Vein endothelial cell (primary cell): ENCODE data around the gene KATNAL2. TPM values are rescaled to one million over a fixed set of nuclear protein-coding genes. Genes with fewer than 3 reads are reported as not detected.

Source experiments
- small RNA-seq: library from RNA; depleted of rRNA; stranded (forward); fragments of <200 nt; gene quantifications from one replicate; pipeline ENCODE3, GENCODE V24; 2012
- total RNA-seq: library from RNA; depleted of rRNA; stranded (reverse); fragments of >200 nt; gene quantifications from 2 replicates; pipeline ENCODE4 v1.2.3, GENCODE V29; 2012

The KATNAL2 gene
- total RNA-seq = 0.86 and 0.98 TPM in 2 replicates

GRCh38 chr18:46917108-46917802, at the start of gene KATNAL2, which contains the start of gene PIAS2:
TSS of gene KATNAL2 (plus strand) at chr18:46917602. CDS start at chr18:46946873, 29,271 bp downstream.
TSS of gene PIAS2 (minus strand) at chr18:46917507. CDS start at chr18:46917345, 162 bp downstream.

DNA sequence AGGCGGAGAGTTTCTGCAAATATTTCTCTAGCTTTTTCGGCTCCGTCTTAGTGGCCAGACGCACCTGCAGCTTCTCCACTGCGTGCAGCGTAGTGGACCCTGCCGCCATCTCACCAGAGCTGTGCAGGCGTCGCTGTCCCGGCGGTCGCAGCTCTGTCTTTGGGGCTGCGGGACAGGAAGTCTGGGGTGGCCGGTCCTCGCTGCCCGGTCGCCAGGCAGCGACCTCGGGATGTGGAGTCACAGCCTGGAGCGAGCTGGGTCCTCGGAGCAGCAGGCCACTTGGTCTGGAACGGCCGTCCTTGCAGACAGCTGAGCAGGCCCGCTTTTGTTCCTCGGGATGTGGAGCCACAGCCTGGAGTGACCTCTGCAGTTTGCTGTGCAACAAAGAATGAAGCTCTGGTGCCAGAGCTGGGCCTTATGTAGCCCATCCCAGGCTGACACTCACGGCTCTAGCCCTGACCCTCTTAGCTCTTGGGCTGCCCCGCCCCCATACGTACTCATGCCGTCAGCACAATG, 117.8 kb downstream of the KATNAL2 start, which contains the start of gene ELOA2:
Gene ELOA2, minus strand, starts transcription at position 466 of the 516 bp plus-strand sequence. Its CDS starts 357 bp downstream, at position 109.

DNA sequence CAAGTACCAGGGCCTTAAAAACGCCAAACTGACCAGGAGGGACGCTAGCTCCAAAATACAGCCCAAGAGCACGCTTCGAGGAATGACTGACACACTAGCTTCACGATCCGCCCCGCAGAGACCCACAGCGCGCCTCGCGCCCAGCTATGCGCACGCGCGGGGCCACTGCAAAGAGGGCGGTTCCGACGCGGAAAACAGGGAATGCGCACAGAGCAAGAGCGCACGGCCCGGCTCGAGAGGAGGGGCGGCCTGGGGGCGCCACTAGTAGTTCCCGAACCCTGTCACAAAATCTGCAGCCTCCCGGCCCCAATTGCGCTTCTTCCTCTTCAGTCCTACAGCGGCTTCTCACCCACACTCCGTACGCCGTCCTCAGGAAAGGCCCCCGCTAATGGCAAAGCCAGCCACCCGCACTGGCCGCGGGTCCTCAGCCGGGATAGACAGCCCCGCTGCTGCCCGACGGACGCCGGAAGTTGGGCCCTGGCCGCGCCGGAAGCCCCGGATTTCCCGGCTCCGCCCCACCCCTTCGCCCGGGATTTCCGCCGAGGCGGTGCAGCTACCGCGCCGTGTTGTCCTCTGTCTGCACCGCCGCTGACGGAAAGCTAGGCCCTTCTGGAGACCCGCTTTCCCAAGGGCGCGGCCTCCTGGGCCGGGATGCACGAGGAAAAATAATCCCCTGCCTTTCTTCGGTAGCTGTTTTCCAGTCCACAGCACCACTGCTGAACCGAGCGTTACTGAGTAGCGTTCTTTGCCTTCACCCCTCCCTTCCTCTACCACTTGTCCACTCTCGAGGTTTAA, 232.8 kb downstream of the KATNAL2 start, which contains the start of gene HDHD2:
Gene HDHD2, minus strand, starts transcription at position 472 of the 795 bp plus-strand sequence. CDS start 14,061 bp downstream, outside the sequence.

Small RNA genes within 50 kb of the gene (small RNA-seq; reads per million reads assigned to genes)
- gene AC012254.4 = not detected

Other genes with a start within 250 kb of the KATNAL2 start
- 0.10 TPM in 1 of 2 replicates, not detected in the other for gene ST8SIA5, start 160.5 kb upstream of the KATNAL2 start, total RNA-seq
- gene PIAS2, start 95 bp upstream of the KATNAL2 start, total RNA-seq = 21.9 and 33.1 TPM in 2 replicates
- gene ELOA2, start 118.0 kb downstream of the KATNAL2 start, total RNA-seq = not detected in 2 replicates
- gene HDHD2, start 232.9 kb downstream of the KATNAL2 start, total RNA-seq = 8.2 and 9.6 TPM in 2 replicates